HepG2 (cell line): ENCODE measurements around the gene TRIM36. TPM values are rescaled to one million over a fixed set of nuclear protein-coding genes. Genes with fewer than 3 reads are reported as not detected.

Experiments
- ATAC-seq: fragments of 200-7000 bp; cut with Tn5 transposase; 3 replicates; pipeline ENCODE4 v1.9.1; 2020; ENCODE audit warnings: mild to moderate bottlenecking, moderate library complexity
- BruUV-seq: library from RNA; stranded (reverse); fragments of 400-500 nt; replicated peaks from 2 replicates; lab custom pipeline; 2021; lab: Mats Ljungman, UMichigan
- CTCF ChIA-PET: fragments of 300-600 bp; formaldehyde crosslinking; extraction: SDS; loops from one replicate; lab custom pipeline; 2021; ENCODE audit warnings: low total read pairs, inconsistent platforms, low intra/inter-chr PET ratio; lab: Yijun Ruan, JAX
- POLR2A ChIA-PET: fragments of 350-600 bp; sonication (Branson Sonifier 250); formaldehyde crosslinking; loops from one replicate; lab custom pipeline; 2020; ENCODE audit warnings: antibody characterized with exemption, inconsistent platforms; lab: Yijun Ruan, JAX
- DNase-seq: peaks from one replicate; pipeline ENCODE4 v3.0.0-alpha.2; 2015; ENCODE audit warnings: low spot score
- FAIRE-seq: peaks from 3 replicates; lab custom pipeline; 2011; peaks lifted over from hg19 to GRCh38; lab: Jason Lieb, UNC
- H2AFZ ChIP-seq: one replicate; pipeline ENCODE4 v1.6.1; 2011; ENCODE audit warnings: low read length, inconsistent platforms
- H3K27ac ChIP-seq: fragments of 300-600 bp; 3 replicates; pipeline ENCODE4 v1.8.0; 2011; ENCODE audit warnings: mixed run types, mild to moderate bottlenecking, mixed read lengths, low read length, inconsistent platforms; ENCODE audit not compliant: insufficient read depth; ENCODE audit errors: extremely low read length
- H3K27me3 ChIP-seq, 2 experiments: fragments of 200-600 bp in 1 of 2; 2 replicates in 1 of 2; 3 replicates in 1 of 2; pipeline versions ENCODE4 v1.6.0 to v1.8.0; 2011; ENCODE audit warnings: low read length in 2 of 2, mild to moderate bottlenecking in 2 of 2, moderate library complexity in 2 of 2, inconsistent platforms in 1 of 2; ENCODE audit not compliant: insufficient read depth in 2 of 2, control insufficient read depth in 1 of 2
- H3K36me3 ChIP-seq, 2 experiments: fragments of 200-600 bp in 1 of 2; replicated peaks in 1 of 2; 2 replicates in 1 of 2; 3 replicates in 1 of 2; pipeline versions ENCODE4 v1.5.1 to v1.8.0; 2011; ENCODE audit warnings: low read length in 2 of 2, inconsistent platforms in 1 of 2; ENCODE audit not compliant: insufficient read depth in 2 of 2, control insufficient read depth in 1 of 2
- H3K4me1 ChIP-seq: 2 replicates; pipeline ENCODE4 v1.5.1; 2012; ENCODE audit warnings: low read length, inconsistent platforms; ENCODE audit not compliant: insufficient read depth
- H3K4me2 ChIP-seq: 2 replicates; pipeline ENCODE4 v1.6.0; 2011; ENCODE audit warnings: low read depth, low read length, inconsistent platforms
- H3K4me3 ChIP-seq, 3 experiments: fragments of 200-600 bp in 1 of 3; sonication (generic), shearing (Covaris generic) in 1 of 3; replicated peaks in 1 of 3; 2 replicates each; pipeline ENCODE4 v1.5.1; 2011 to 2016; ENCODE audit warnings: low read length in 3 of 3, inconsistent platforms in 2 of 3, low read depth in 2 of 3, mild to moderate bottlenecking in 2 of 3, control low read depth in 1 of 3, mixed read lengths in 1 of 3; ENCODE audit not compliant: insufficient read depth in 1 of 3
- H3K79me2 ChIP-seq: one replicate; pipeline ENCODE4 v1.6.1; 2011; ENCODE audit warnings: low read length, inconsistent platforms; ENCODE audit not compliant: insufficient read depth
- H3K9ac ChIP-seq: 2 replicates; pipeline ENCODE4 v1.6.0; 2011; ENCODE audit warnings: mild to moderate bottlenecking, low read depth, low read length, inconsistent platforms; ENCODE audit not compliant: insufficient read depth
- H3K9me3 ChIP-seq: 2 replicates; pipeline ENCODE4 v1.5.1; 2012; ENCODE audit warnings: mild to moderate bottlenecking, low read length
- H4K20me1 ChIP-seq: 2 replicates; pipeline ENCODE4 v1.6.0; 2011; ENCODE audit warnings: inconsistent platforms, mild to moderate bottlenecking, low read length, moderate library complexity; ENCODE audit not compliant: insufficient read depth
- ATRX ChIP-seq: sonication (generic); formaldehyde crosslinking; IDR thresholded peaks from 2 replicates; pipeline ENCODE4 v1.4.0; 2020; ENCODE audit warnings: missing genetic modification reagents, borderline replicate concordance
- BRD4 ChIP-seq: sonication (generic); formaldehyde crosslinking; IDR thresholded peaks from 2 replicates; pipeline ENCODE4 v1.4.0; 2020; ENCODE audit warnings: missing genetic modification reagents
- GLI4 ChIP-seq: sonication (generic); formaldehyde crosslinking; IDR thresholded peaks from 2 replicates; pipeline ENCODE4 v1.5.1; 2020; ENCODE audit warnings: missing genetic modification reagents, mild to moderate bottlenecking, moderate library complexity, borderline replicate concordance
- MAFF ChIP-seq: IDR thresholded peaks from 2 replicates; pipeline ENCODE4 v1.6.1; 2011; ENCODE audit warnings: low read depth, low read length, improper control_type of control experiment
- MAFK ChIP-seq, 2 experiments: IDR thresholded peaks in 1 of 2; conservative IDR thresholded peaks in 1 of 2; 2 replicates each; pipeline ENCODE4 v1.6.1; 2011; ENCODE audit warnings: improper control_type of control experiment in 2 of 2, low read length in 2 of 2
- PAXIP1 ChIP-seq: sonication (generic); formaldehyde crosslinking; conservative IDR thresholded peaks from 2 replicates; pipeline ENCODE4 v1.4.0; 2020; ENCODE audit warnings: mild to moderate bottlenecking, missing genetic modification reagents, moderate library complexity
- SOX13 ChIP-seq, 3 experiments: fragments of 450-650 bp in 1 of 3; sonication (generic) in 1 of 3; formaldehyde crosslinking in 1 of 3; IDR thresholded peaks in 2 of 3; conservative IDR thresholded peaks in 1 of 3; 2 replicates each; pipeline versions ENCODE4 v1.5.0 to v1.6.1; 2016 to 2020; ENCODE audit warnings: antibody characterized with exemption in 1 of 3, mild to moderate bottlenecking in 1 of 3, missing compliant biosample characterization in 1 of 3, missing genetic modification reagents in 1 of 3, moderate library complexity in 1 of 3
- SPEN ChIP-seq: sonication (generic); formaldehyde crosslinking; IDR thresholded peaks from 2 replicates; pipeline ENCODE4 v1.5.1; 2020; ENCODE audit warnings: low read depth, mild to moderate bottlenecking, missing genetic modification reagents
- ZNF207 ChIP-seq: fragments of 450-650 bp; IDR thresholded peaks from 2 replicates; pipeline ENCODE4 v1.6.1; 2016; ENCODE audit warnings: antibody characterized with exemption, borderline replicate concordance
- ZNF407 ChIP-seq: sonication (generic); formaldehyde crosslinking; IDR thresholded peaks from one replicate; pipeline ENCODE4 v1.5.1; 2020; ENCODE audit warnings: mild to moderate bottlenecking, missing genetic modification reagents; ENCODE audit errors: not compliant biosample characterization
- whole genome bisulfite sequencing: methylation state at CpG from one replicate; pipeline ENCODE4 v1.1.6; 2017; ENCODE audit warnings: low lambda C conversion rate; 5-methylcytosine and 5-hydroxymethylcytosine counted together
- in situ Hi-C: cut with HindIII; loops from 2 replicates; pipeline ENCODE4 v1.10.0; 2017; ENCODE audit warnings: low pct_unique_long_range_greater_than_20kb; ENCODE audit not compliant: extremely low pct_ligation_motif_present
- intact Hi-C: fragments of 100-400 bp; cut with micrococcal nuclease; formaldehyde crosslinking; loops from one replicate; pipeline ENCODE4 v1.10.0; 2022; ENCODE audit not compliant: unreplicated experiment
- polyA plus RNA-seq, 8 experiments: library from polyadenylated mRNA; depleted of rRNA in 3 of 8; stranded (reverse) in 7 of 8; unstranded in 1 of 8; fragments of >200 nt; fragmentation: Illumina TruSeq in 4 of 8; extraction: Trizol in 4 of 8; gene quantifications; 2 replicates each; pipeline versions ENCODE4 v1.2.1 to v1.2.3, GENCODE V29; 2011 to 2016; ENCODE audit warnings: low read depth in 4 of 8, missing spikeins in 1 of 8, mixed read lengths in 1 of 8; ENCODE audit not compliant: insufficient read depth in 1 of 8
- total RNA-seq, 5 experiments: library from RNA; depleted of rRNA; stranded (reverse); fragments of >200 nt; fragmentation: Illumina TruSeq; extraction: Trizol; gene quantifications; 2 replicates each; pipeline ENCODE4 v1.2.3, GENCODE V29; 2016; ENCODE audit warnings: low read depth in 1 of 5

TRIM36 gene
- total and polyA plus RNA-seq, 2 of the 13 experiments (the other 11 are each of a cell fraction or from before 2014, with no cell fraction given) = 1.7 to 2.4 TPM

- 0% methylated on average over 1 of the region's 2 CpGs for WGBS
- no peak overlapping the region for H3K4me2 ChIP-seq
- BruUV-seq = no TSS peak
These were observed 20.2 kb upstream of the TRIM36 start for GRCh38 chr5:115189866-115190265.

More at GRCh38 chr5:115189866-115190265, 20.2 kb upstream of the TRIM36 start:
- in situ Hi-C loops = no loop called here
- Histone ChIP-seq H4K20me1 (no peaks in the 10 kb centered on the region), H3K36me3 (no peaks in the 10 kb centered on the region), H3K9me3 (no peaks in the 10 kb centered on the region), H2AFZ (no peak overlapping the region), H3K27me3 (no peaks in the 10 kb centered on the region)
- intact Hi-C loops = no loop called here
- CTCF ChIA-PET = no interaction called here
- DNase-seq = no peak
- TF ChIP-seq MAFK (conservative IDR thresholded peaks at IDR 0.05 in 1 of 2, IDR thresholded peaks at IDR 0.05 in 1 of 2; ENCODE audit: low read length in 2 of 2) (no peak), ZNF207 (no peak), BRD4 (CRISPR knock-in tag) (no peak), SPEN (no peak), ZNF407 (no peak), ATRX (CRISPR knock-in tag) (no peak), PAXIP1 (CRISPR knock-in tag) (no peak), GLI4 (CRISPR knock-in tag) (no peak), MAFF (no peak), SOX13 (IDR thresholded peaks at IDR 0.05) (no peak), SOX13 (CRISPR knock-in tag; conservative IDR thresholded peaks at IDR 0.05 in 1 of 2, IDR thresholded peaks at IDR 0.05 in 1 of 2) (no peak)
- TF ChIP-seq, all 625 proteins: peak for 0
- Histone ChIP-seq H3K4me1 (peaks cover 13% of the 10 kb centered on the region), H3K4me3 (no peak overlapping the region), H3K9ac (no peak overlapping the region), H3K27ac (no peak overlapping the region), H3K79me2 (no peaks in the 10 kb centered on the region)
- FAIRE-seq = no peak
- no peak for ATAC-seq
- POLR2A ChIA-PET = no interaction called here
